HepG2 (cell line): ENCODE results near the gene PGA4. TPM values are rescaled to one million over a fixed set of nuclear protein-coding genes. Genes with fewer than 3 reads are reported as not detected.

Source experiments
- ARNT ChIP-seq: fragments of 450-650 bp; IDR thresholded peaks from 2 replicates; pipeline ENCODE4 v1.6.1; 2017
- CBX5 ChIP-seq: sonication (generic); formaldehyde crosslinking; IDR thresholded peaks from 2 replicates; pipeline ENCODE4 v1.4.0; 2020; ENCODE audit warnings: missing genetic modification reagents, borderline replicate concordance
- CSRNP2 ChIP-seq: sonication (generic); formaldehyde crosslinking; conservative IDR thresholded peaks from 2 replicates; pipeline ENCODE4 v1.8.0; 2022; ENCODE audit warnings: low read depth, missing genetic modification reagents
- HDAC2 ChIP-seq: sonication (generic); formaldehyde crosslinking; IDR thresholded peaks from 2 replicates; pipeline ENCODE4 v1.4.0; 2020; ENCODE audit warnings: missing genetic modification reagents
- HINFP ChIP-seq: sonication (generic); formaldehyde crosslinking; IDR thresholded peaks from 2 replicates; pipeline ENCODE4 v1.4.0; 2020; ENCODE audit warnings: low read depth, mild to moderate bottlenecking, missing genetic modification reagents
- IKZF5 ChIP-seq: IDR thresholded peaks from 2 replicates; pipeline ENCODE4 v1.6.1; 2018; ENCODE audit warnings: missing genetic modification reagents, mild to moderate bottlenecking, missing compliant biosample characterization
- KAT2B ChIP-seq: fragments of 150-350 bp; IDR thresholded peaks from 2 replicates; pipeline ENCODE4 v1.6.1; 2014; ENCODE audit warnings: low read depth, low read length, borderline replicate concordance
- KDM6A ChIP-seq: IDR thresholded peaks from 2 replicates; pipeline ENCODE4 v1.6.1; 2016; ENCODE audit warnings: low read depth
- MEIS2 ChIP-seq: sonication (generic); formaldehyde crosslinking; IDR thresholded peaks from 2 replicates; pipeline ENCODE4 v1.9.0; 2021; ENCODE audit warnings: mild to moderate bottlenecking, missing genetic modification reagents
- NFIB ChIP-seq: sonication (generic); formaldehyde crosslinking; IDR thresholded peaks from 2 replicates; pipeline ENCODE4 v1.9.0; 2021; ENCODE audit warnings: missing genetic modification reagents, mild to moderate bottlenecking, borderline replicate concordance
- REXO4 ChIP-seq: sonication (generic); formaldehyde crosslinking; IDR thresholded peaks from 2 replicates; pipeline ENCODE4 v1.8.0; 2022; ENCODE audit warnings: missing genetic modification reagents, mild to moderate bottlenecking, borderline replicate concordance
- SIN3B ChIP-seq: fragments of 150-350 bp; IDR thresholded peaks from 2 replicates; pipeline ENCODE4 v1.6.1; 2014; ENCODE audit warnings: low read length
- SOX6 ChIP-seq, 2 experiments: fragments of 450-650 bp in 1 of 2; sonication (generic) in 1 of 2; formaldehyde crosslinking in 1 of 2; IDR thresholded peaks; 2 replicates each; pipeline versions ENCODE4 v1.4.0 to v1.6.1; 2017 to 2020; ENCODE audit warnings: antibody characterized with exemption in 1 of 2, mild to moderate bottlenecking in 1 of 2, missing genetic modification reagents in 1 of 2
- TFE3 ChIP-seq: IDR thresholded peaks from 2 replicates; pipeline ENCODE4 v1.6.1; 2016
- TRAFD1 ChIP-seq: sonication (generic); formaldehyde crosslinking; IDR thresholded peaks from 2 replicates; pipeline ENCODE4 v1.5.1; 2020; ENCODE audit warnings: missing genetic modification reagents, mild to moderate bottlenecking, borderline replicate concordance
- ZNF160 ChIP-seq: sonication (generic); formaldehyde crosslinking; IDR thresholded peaks from 2 replicates; pipeline ENCODE4 v1.8.0; 2022; ENCODE audit warnings: mild to moderate bottlenecking, inconsistent platforms, missing genetic modification reagents
- ZNF292 ChIP-seq: sonication (generic); formaldehyde crosslinking; IDR thresholded peaks from 2 replicates; pipeline ENCODE4 v1.8.1; 2022; ENCODE audit warnings: mild to moderate bottlenecking, low read depth, missing genetic modification reagents, borderline replicate concordance
- ZNF335 ChIP-seq: sonication (generic); formaldehyde crosslinking; IDR thresholded peaks from 2 replicates; pipeline ENCODE4 v1.4.0; 2020; ENCODE audit warnings: missing genetic modification reagents
- ZNF414 ChIP-seq: sonication (generic); formaldehyde crosslinking; IDR thresholded peaks from 2 replicates; pipeline ENCODE4 v1.5.0; 2020; ENCODE audit warnings: missing genetic modification reagents
- ZNF549 ChIP-seq: sonication (generic); formaldehyde crosslinking; IDR thresholded peaks from 2 replicates; pipeline ENCODE4 v1.5.0; 2020; ENCODE audit warnings: missing genetic modification reagents
- ZNF616 ChIP-seq: sonication (generic); formaldehyde crosslinking; IDR thresholded peaks from 2 replicates; pipeline ENCODE4 v1.5.0; 2020; ENCODE audit warnings: low read depth, mild to moderate bottlenecking, missing genetic modification reagents
- ZNF878 ChIP-seq: sonication (generic); formaldehyde crosslinking; IDR thresholded peaks from 2 replicates; pipeline ENCODE4 v1.8.1; 2023; ENCODE audit warnings: mild to moderate bottlenecking, missing genetic modification reagents, moderate library complexity
- ZNF883 ChIP-seq: sonication (generic); formaldehyde crosslinking; IDR thresholded peaks from 2 replicates; pipeline ENCODE4 v1.5.1; 2020; ENCODE audit warnings: mild to moderate bottlenecking, missing genetic modification reagents; ENCODE audit errors: not compliant biosample characterization
- polyA plus RNA-seq, 8 experiments: library from polyadenylated mRNA; depleted of rRNA in 3 of 8; stranded (reverse) in 7 of 8; unstranded in 1 of 8; fragments of >200 nt; fragmentation: Illumina TruSeq in 4 of 8; extraction: Trizol in 4 of 8; gene quantifications; 2 replicates each; pipeline versions ENCODE4 v1.2.1 to v1.2.3, GENCODE V29; 2011 to 2016; ENCODE audit warnings: low read depth in 4 of 8, missing spikeins in 1 of 8, mixed read lengths in 1 of 8; ENCODE audit not compliant: insufficient read depth in 1 of 8
- total RNA-seq, 5 experiments: library from RNA; depleted of rRNA; stranded (reverse); fragments of >200 nt; fragmentation: Illumina TruSeq; extraction: Trizol; gene quantifications; 2 replicates each; pipeline ENCODE4 v1.2.3, GENCODE V29; 2016; ENCODE audit warnings: low read depth in 1 of 5

Gene PGA4
- total and polyA plus RNA-seq, 2 of the 13 experiments (the other 11 are each of a cell fraction or from before 2014, with no cell fraction given), result not detected

- TF ChIP-seq ZNF616 (CRISPR knock-in tag) (no peak), IKZF5 (CRISPR knock-in tag) (no peak), MEIS2 (CRISPR knock-in tag) (no peak), REXO4 (CRISPR knock-in tag) (no peak), CSRNP2 (CRISPR knock-in tag) (no peak), CBX5 (peak; percentile 21; the same call in 1 of the 2 replicates), ZNF549 (CRISPR knock-in tag) (no peak), KDM6A (CRISPR knock-in tag) (no peak), KAT2B (no peak), SOX6 (IDR thresholded peaks at IDR 0.05) (no peak), SOX6 (CRISPR knock-in tag; IDR thresholded peaks at IDR 0.05) (peak; percentile 16; the same call in 1 of the 2 replicates), TRAFD1 (CRISPR knock-in tag) (no peak), ZNF335 (CRISPR knock-in tag) (no peak), ZNF160 (CRISPR knock-in tag) (no peak), ZNF292 (CRISPR knock-in tag) (no peak), ZNF878 (CRISPR knock-in tag) (no peak), HDAC2 (no peak), ZNF414 (no peak), NFIB (CRISPR knock-in tag) (no peak), ZNF883 (no peak), ARNT (no peak), HINFP (CRISPR knock-in tag) (no peak), TFE3 (CRISPR knock-in tag) (no peak), SIN3B (no peak)
Measured at GRCh38 chr11:61254403-61255025, 32.4 kb downstream of the PGA4 start (continued).
